Vagina (tissue), 2 donors: Measurements from ENCODE around the gene VDR. TPM values are rescaled to one million over a fixed set of nuclear protein-coding genes. Genes with fewer than 3 reads are reported as not detected.

Source experiments
- DNase-seq, 2 donors: peaks; one replicate each; pipeline ENCODE4 v3.0.0-alpha.2; 2017; ENCODE audit errors: extremely low spot score in 2 of 2
- H3K27ac ChIP-seq: fragments of 200-600 bp; sonication (generic); one replicate; pipeline ENCODE4 v1.5.1; 2019
- H3K27me3 ChIP-seq: fragments of 200-600 bp; sonication (generic); one replicate; pipeline ENCODE4 v1.5.1; 2019
- H3K36me3 ChIP-seq, 2 donors: fragments of 200-600 bp; sonication (generic); one replicate each; pipeline ENCODE4 v1.5.1; 2017 to 2019
- H3K4me1 ChIP-seq: fragments of 200-600 bp; sonication (generic); one replicate; pipeline ENCODE4 v1.5.1; 2019
- H3K4me3 ChIP-seq, 2 donors: fragments of 200-600 bp; sonication (generic); 1 replicate in 1 of 2; 2 replicates in 1 of 2; pipeline ENCODE4 v1.5.1; 2016 to 2019
- H3K9me3 ChIP-seq: fragments of 200-600 bp; sonication (generic); one replicate; pipeline ENCODE4 v1.5.1; 2019
- CTCF ChIP-seq, 3 experiments: fragments of 450-650 bp in 2 of 3; fragments of 200-600 bp in 1 of 3; sonication (generic) in 1 of 3; IDR thresholded peaks; one replicate each; pipeline ENCODE4 v1.5.1; 2017 to 2019; ENCODE audit warnings: antibody characterized with exemption in 3 of 3, mild to moderate bottlenecking in 2 of 3, moderate library complexity in 2 of 3
- POLR2A ChIP-seq, 2 donors: fragments of 450-650 bp; IDR thresholded peaks; one replicate each; pipeline ENCODE4 v1.6.1; 2017; ENCODE audit warnings: antibody characterized with exemption in 2 of 2, mild to moderate bottlenecking in 2 of 2, moderate library complexity in 2 of 2
- POLR2AphosphoS5 ChIP-seq, 2 donors: sonication (generic); formaldehyde crosslinking; IDR thresholded peaks; one replicate each; pipeline ENCODE4 v1.9.0; 2017; ENCODE audit warnings: antibody characterized with exemption in 2 of 2, mild to moderate bottlenecking in 2 of 2, low read depth in 1 of 2; ENCODE audit not compliant: insufficient read depth in 1 of 2
- intact Hi-C: fragments of 100-400 bp; cut with DNase I; formaldehyde crosslinking; loops from one replicate; pipeline ENCODE4 v1.15.1; 2023
- total RNA-seq: library from RNA; depleted of rRNA; stranded (reverse); fragments of >200 nt; gene quantifications from one replicate; pipeline ENCODE4 v1.2.3, GENCODE V29; 2016

VDR gene
- total RNA-seq, 1 donor from 2014 or later: 23.6 TPM

GRCh38 chr12:47947341-47947740 is 42.5 kb upstream of the VDR start:
- no peak for DNase-seq
- H3K4me3 ChIP-seq: no peak overlapping the region
- no peaks in the 10 kb centered on the region for H3K27me3 ChIP-seq
- peaks cover 11% of the 10 kb centered on the region for H3K4me1 ChIP-seq
- H3K36me3 ChIP-seq: no peaks in the 10 kb centered on the region
- no peak overlapping the region for H3K27ac ChIP-seq
- no peak for TF ChIP-seq POLR2A (IDR thresholded peaks at IDR 0.05)
- TF ChIP-seq CTCF (IDR thresholded peaks at IDR 0.05): no peak
- TF ChIP-seq POLR2AphosphoS5 (IDR thresholded peaks at IDR 0.05; ENCODE audit: insufficient read depth in 1 of 2, low read depth in 1 of 2): no peak
- intact Hi-C loops: no loop called here
- H3K9me3 ChIP-seq: no peaks in the 10 kb centered on the region

- no peak for DNase-seq
- H3K9me3 ChIP-seq: no peaks in the 10 kb centered on the region
- intact Hi-C loops: no loop called here
- TF ChIP-seq POLR2A (IDR thresholded peaks at IDR 0.05) (no peak), CTCF (IDR thresholded peaks at IDR 0.05) (no peak), POLR2AphosphoS5 (IDR thresholded peaks at IDR 0.05; ENCODE audit: insufficient read depth in 1 of 2, low read depth in 1 of 2) (no peak)
- no peak overlapping the region for H3K27ac ChIP-seq
- H3K4me1 ChIP-seq: peaks cover 11% of the 10 kb centered on the region
- no peak overlapping the region for H3K4me3 ChIP-seq
- H3K36me3 ChIP-seq: no peaks in the 10 kb centered on the region
- no peaks in the 10 kb centered on the region for H3K27me3 ChIP-seq
Measured at GRCh38 chr12:47946413-47947323, 41.9 kb upstream of the VDR start.

- H3K4me1 ChIP-seq: peaks cover 11% of the 10 kb centered on the region
Measured at GRCh38 chr12:47945341-47945728, 40.5 kb upstream of the VDR start.

GRCh38 chr12:47944685-47945340 is 40.0 kb upstream of the VDR start:
- intact Hi-C loops: no loop called here
- peaks cover 11% of the 10 kb centered on the region for H3K4me1 ChIP-seq
- H3K36me3 ChIP-seq: no peaks in the 10 kb centered on the region
- no peaks in the 10 kb centered on the region for H3K9me3 ChIP-seq
- DNase-seq: peak in 1 of 2 donors; percentile 79
- no peak for TF ChIP-seq CTCF (IDR thresholded peaks at IDR 0.05)
- no peak overlapping the region for H3K27ac ChIP-seq
- no peaks in the 10 kb centered on the region for H3K27me3 ChIP-seq
- H3K4me3 ChIP-seq: no peak overlapping the region

More at GRCh38 chr12:47945341-47945728, 40.5 kb upstream of the VDR start:
- H3K27ac ChIP-seq: no peak overlapping the region
- no peak for DNase-seq
- H3K27me3 ChIP-seq: no peaks in the 10 kb centered on the region
- no peaks in the 10 kb centered on the region for H3K9me3 ChIP-seq
- intact Hi-C loops: no loop called here
- H3K4me3 ChIP-seq: no peak overlapping the region
- TF ChIP-seq POLR2AphosphoS5 (IDR thresholded peaks at IDR 0.05; ENCODE audit: insufficient read depth in 1 of 2, low read depth in 1 of 2) (no peak), CTCF (IDR thresholded peaks at IDR 0.05) (no peak), POLR2A (IDR thresholded peaks at IDR 0.05) (no peak)
- no peaks in the 10 kb centered on the region for H3K36me3 ChIP-seq
